GM23338 (cell line): ENCODE measurements around the gene RBP4. TPM values are rescaled to one million over a fixed set of nuclear protein-coding genes. Genes with fewer than 3 reads are reported as not detected.

Experiments
- ATAC-seq: fragments of 200-7000 bp; cut with Tn5 transposase; 3 replicates; pipeline ENCODE4 v1.9.1; 2020
- DNase-seq: peaks from one replicate; pipeline ENCODE4 v3.0.0-alpha.2; 2015; ENCODE audit warnings: low spot score
- H2AFZ ChIP-seq: fragments of 200-600 bp; sonication (generic); 2 replicates; pipeline ENCODE4 v1.8.0; 2016; ENCODE audit warnings: antibody characterized with exemption, mild to moderate bottlenecking, moderate library complexity
- H3F3A ChIP-seq: fragments of 200-600 bp; sonication (generic); replicated peaks from 2 replicates; pipeline ENCODE4 v1.8.0; 2017; ENCODE audit warnings: antibody characterized with exemption, mixed run types, low read depth
- H3K27ac ChIP-seq: fragments of 200-600 bp; sonication (generic); 2 replicates; pipeline ENCODE4 v1.6.1; 2016; ENCODE audit warnings: low read depth
- H3K27me3 ChIP-seq: fragments of 200-600 bp; sonication (generic); 2 replicates; pipeline ENCODE4 v1.8.0; 2016; ENCODE audit warnings: mild to moderate bottlenecking, mixed run types, moderate library complexity; ENCODE audit not compliant: insufficient read depth
- H3K36me3 ChIP-seq: fragments of 200-600 bp; sonication (generic); 2 replicates; pipeline ENCODE4 v1.8.0; 2016; ENCODE audit warnings: mild to moderate bottlenecking; ENCODE audit not compliant: insufficient read depth
- H3K4me1 ChIP-seq: fragments of 200-600 bp; sonication (generic); 2 replicates; pipeline ENCODE4 v1.8.0; 2016; ENCODE audit warnings: mild to moderate bottlenecking, moderate library complexity; ENCODE audit not compliant: insufficient read depth
- H3K4me2 ChIP-seq: fragments of 200-600 bp; sonication (generic); 2 replicates; pipeline ENCODE4 v1.7.1; 2017; ENCODE audit warnings: mixed run types
- H3K4me3 ChIP-seq: fragments of 200-600 bp; sonication (generic); 2 replicates; pipeline ENCODE4 v1.6.1; 2016; ENCODE audit warnings: mixed run types
- H3K79me2 ChIP-seq: fragments of 200-600 bp; sonication (generic); replicated peaks from 2 replicates; pipeline ENCODE4 v1.8.0; 2017; ENCODE audit warnings: mild to moderate bottlenecking; ENCODE audit not compliant: insufficient read depth
- H3K9me2 ChIP-seq: fragments of 200-600 bp; sonication (generic); 2 replicates; pipeline ENCODE4 v1.8.0; 2017; ENCODE audit not compliant: insufficient read depth
- H4K20me1 ChIP-seq: fragments of 200-600 bp; sonication (generic); replicated peaks from 2 replicates; pipeline ENCODE4 v1.8.0; 2017; ENCODE audit warnings: mild to moderate bottlenecking; ENCODE audit not compliant: insufficient read depth
- H3K27ac Mint-ChIP-seq: 2 replicates; pipeline ENCODE4 v1.8.0; 2020; ENCODE audit warnings: inconsistent platforms, mild to moderate bottlenecking, moderate library complexity, mixed read lengths
- H3K27me3 Mint-ChIP-seq: 3 replicates; pipeline ENCODE4 v1.8.0; 2022; ENCODE audit warnings: low read depth, mild to moderate bottlenecking, moderate library complexity, mixed read lengths, inconsistent platforms; ENCODE audit not compliant: insufficient read depth, poor library complexity
- H3K36me3 Mint-ChIP-seq: 3 replicates; pipeline ENCODE4 v1.8.0; 2021; ENCODE audit warnings: low read depth, mild to moderate bottlenecking, inconsistent platforms, moderate library complexity, mixed read lengths
- H3K4me1 Mint-ChIP-seq: 3 replicates; pipeline ENCODE4 v1.8.0; 2020; ENCODE audit warnings: mild to moderate bottlenecking, inconsistent platforms, mixed read lengths
- H3K4me3 Mint-ChIP-seq: 3 replicates; pipeline ENCODE4 v1.8.0; 2021; ENCODE audit warnings: moderate library complexity, mild to moderate bottlenecking, inconsistent platforms, mixed read lengths
- H3K9me3 Mint-ChIP-seq: 3 replicates; pipeline ENCODE4 v1.8.0; 2020; ENCODE audit warnings: moderate library complexity, mild to moderate bottlenecking, inconsistent platforms, mixed read lengths
- CTCF ChIP-seq, 2 experiments: fragments of 200-600 bp in 1 of 2; sonication (generic) in 1 of 2; conservative IDR thresholded peaks; 2 replicates each; pipeline versions ENCODE4 v1.5.1 to v1.6.1; 2016 to 2017; ENCODE audit warnings: antibody characterized with exemption in 2 of 2, low read depth in 2 of 2, mild to moderate bottlenecking in 2 of 2, moderate library complexity in 1 of 2
- EZH2 ChIP-seq: fragments of 200-600 bp; sonication (generic); IDR thresholded peaks from one replicate; pipeline ENCODE4 v1.8.0; 2017; ENCODE audit warnings: antibody characterized with exemption, mild to moderate bottlenecking, low read depth; ENCODE audit not compliant: unreplicated experiment
- EZH2phosphoT487 ChIP-seq: fragments of 200-600 bp; sonication (generic); IDR thresholded peaks from one replicate; pipeline ENCODE4 v1.8.1; 2018; ENCODE audit warnings: antibody characterized with exemption; ENCODE audit not compliant: unreplicated experiment
- JUNB ChIP-seq: IDR thresholded peaks from one replicate; pipeline ENCODE4 v1.6.1; 2016; ENCODE audit warnings: antibody characterized with exemption; ENCODE audit not compliant: unreplicated experiment
- NANOG ChIP-seq: IDR thresholded peaks from 2 replicates; pipeline ENCODE4 v1.6.1; 2016; ENCODE audit warnings: antibody characterized with exemption, borderline replicate concordance
- STAT1 ChIP-seq: IDR thresholded peaks from one replicate; pipeline ENCODE4 v1.6.1; 2016; ENCODE audit warnings: antibody characterized with exemption; ENCODE audit not compliant: unreplicated experiment
- ZNF331 ChIP-seq: fragments of 250-450 bp; sonication (Bioruptor Pico); IDR thresholded peaks from 2 replicates; pipeline ENCODE4 v1.5.0; 2020; ENCODE audit warnings: low read depth, mild to moderate bottlenecking, moderate library complexity
- ZNF462 ChIP-seq: fragments of 250-450 bp; sonication (Bioruptor Pico); IDR thresholded peaks from 2 replicates; pipeline ENCODE4 v1.5.0; 2020; ENCODE audit warnings: mild to moderate bottlenecking, moderate library complexity
- polyA plus RNA-seq: library from polyadenylated mRNA; unstranded; fragments of >200 nt; fragmentation: Nextera tagmentation; extraction: Ambion mirVana; gene quantifications from 2 replicates; pipeline ENCODE4 v1.2.1, GENCODE V29; 2016
- total RNA-seq: library from RNA; depleted of rRNA; stranded (reverse); fragments of >200 nt; shearing (Covaris generic); gene quantifications from 2 replicates; pipeline ENCODE4 v1.2.3, GENCODE V29; 2014
- TF ChIP-seq, protein P1 (sequence below): IDR thresholded peaks from 2 replicates; pipeline ENCODE4 v1.6.1; 2016; ENCODE audit warnings: antibody characterized with exemption

RBP4 gene
- total and polyA plus RNA-seq, 2 experiments from 2014 or later, result 0.79 to 1.0 TPM

GRCh38 chr10:93639791-93640190, 38.8 kb upstream of the RBP4 start:
- Mint-ChIP-seq H3K4me3 (no peak overlapping the region), H3K27me3 (no peaks in the 10 kb centered on the region), H3K9me3 (no peaks in the 10 kb centered on the region), H3K27ac (no peak overlapping the region), H3K4me1 (peaks cover 4% of the 10 kb centered on the region; the same call in 1 of the 3 replicates), H3K36me3 (no peaks in the 10 kb centered on the region)
- Histone ChIP-seq H3F3A (no peaks in the 10 kb centered on the region), H3K79me2 (no peaks in the 10 kb centered on the region), H3K4me3 (no peak overlapping the region), H3K4me2 (no peak overlapping the region), H3K27me3 (no peaks in the 10 kb centered on the region), H3K27ac (no peak overlapping the region), H3K4me1 (no peaks in the 10 kb centered on the region), H3K9me2 (no peaks in the 10 kb centered on the region), H2AFZ (no peak overlapping the region), H4K20me1 (no peaks in the 10 kb centered on the region), H3K36me3 (no peaks in the 10 kb centered on the region)
- DNase-seq (no peak), ATAC-seq (no peak)
- no peak for TF ChIP-seq EZH2phosphoT487
- no peak for TF ChIP-seq NANOG
- no peak for TF ChIP-seq JUNB
- no peak for TF ChIP-seq STAT1

- H3F3A ChIP-seq, result no peaks in the 10 kb centered on the region
- Mint-ChIP-seq H3K4me3 (no peak overlapping the region), H3K27ac (no peak overlapping the region)
- no peak for TF ChIP-seq ZNF331
- no peak for TF ChIP-seq STAT1
- TF ChIP-seq ZNF462, result no peak
- TF ChIP-seq CTCF (conservative IDR thresholded peaks at IDR 0.05; ENCODE audit: low read depth in 2 of 2), result no peak
- no peak for TF ChIP-seq EZH2
- TF ChIP-seq, protein P1, sequence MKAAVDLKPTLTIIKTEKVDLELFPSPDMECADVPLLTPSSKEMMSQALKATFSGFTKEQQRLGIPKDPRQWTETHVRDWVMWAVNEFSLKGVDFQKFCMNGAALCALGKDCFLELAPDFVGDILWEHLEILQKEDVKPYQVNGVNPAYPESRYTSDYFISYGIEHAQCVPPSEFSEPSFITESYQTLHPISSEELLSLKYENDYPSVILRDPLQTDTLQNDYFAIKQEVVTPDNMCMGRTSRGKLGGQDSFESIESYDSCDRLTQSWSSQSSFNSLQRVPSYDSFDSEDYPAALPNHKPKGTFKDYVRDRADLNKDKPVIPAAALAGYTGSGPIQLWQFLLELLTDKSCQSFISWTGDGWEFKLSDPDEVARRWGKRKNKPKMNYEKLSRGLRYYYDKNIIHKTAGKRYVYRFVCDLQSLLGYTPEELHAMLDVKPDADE, result no peak
Observed at GRCh38 chr10:93630625-93631557, 29.9 kb upstream of the RBP4 start.

More at GRCh38 chr10:93630625-93631557, 29.9 kb upstream of the RBP4 start:
- no peaks in the 10 kb centered on the region for H3K36me3 Mint-ChIP-seq
- Histone ChIP-seq H3K36me3 (no peaks in the 10 kb centered on the region), H3K79me2 (no peaks in the 10 kb centered on the region), H3K27me3 (no peaks in the 10 kb centered on the region), H4K20me1 (no peaks in the 10 kb centered on the region), H2AFZ (0 out of 2 replicates have a peak overlapping the region, but pooled peaks have one; percentile 32), H3K4me1 (no peaks in the 10 kb centered on the region), H3K27ac (no peak overlapping the region), H3K4me3 (no peak overlapping the region), H3K4me2 (no peak overlapping the region), H3K9me2 (no peaks in the 10 kb centered on the region)
- ATAC-seq (no peak), DNase-seq (no peak)
- peaks cover 4% of the 10 kb centered on the region for H3K27me3 Mint-ChIP-seq
- peaks cover 14% of the 10 kb centered on the region; the same call in 2 of the 3 replicates for H3K4me1 Mint-ChIP-seq
- H3K9me3 Mint-ChIP-seq, result no peaks in the 10 kb centered on the region
